GM21619 (cell line): ENCODE data around the gene NPAS3.
A peak's percentile ranks its signal among the peaks of the same experiment; 100 is the strongest.

Experiments
- ATAC-seq: cut with Tn5 transposase; IDR thresholded peaks from one replicate; pipeline ENCODE4 v1.9.1; 2021; ENCODE audit not compliant: unreplicated experiment

NPAS3 gene

DNA sequence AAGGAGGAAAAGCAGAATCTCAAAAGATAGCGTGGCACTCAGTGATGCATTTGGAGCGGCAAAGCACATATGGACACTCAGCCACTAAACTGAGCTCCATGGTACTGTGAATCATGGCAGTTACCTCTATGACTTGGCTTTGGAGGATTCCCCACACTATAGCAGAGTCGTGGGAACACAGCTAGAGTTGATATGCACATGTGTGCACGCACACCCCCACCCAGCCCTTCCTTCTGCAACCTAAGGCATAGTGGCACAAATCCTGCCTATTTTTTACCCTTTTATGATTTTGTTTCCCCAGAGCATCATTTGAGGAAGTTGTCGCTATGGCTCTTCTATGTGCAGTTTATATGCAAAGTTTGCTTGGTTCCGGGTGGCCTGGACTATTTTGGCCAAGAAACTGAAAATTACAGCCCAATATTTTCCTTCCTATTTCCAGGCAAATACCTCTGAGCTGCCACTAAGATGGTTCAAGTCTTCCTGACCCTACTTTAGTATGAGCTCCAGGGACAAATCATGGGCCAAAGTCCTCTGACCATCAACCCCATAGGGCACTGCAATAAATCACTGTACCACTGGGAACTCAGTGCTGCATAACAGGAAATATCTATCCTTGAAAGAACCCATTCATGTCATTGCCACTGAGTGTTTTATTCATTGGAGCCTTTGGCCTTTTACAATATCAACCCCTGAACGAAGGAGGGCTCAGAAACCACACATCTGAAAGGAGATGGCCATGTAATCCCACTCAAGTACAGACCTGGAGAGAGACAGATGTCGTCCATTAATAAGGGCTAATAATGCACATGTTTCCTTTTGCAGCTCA is 834.7 kb downstream of the NPAS3 start:
- ATAC-seq, result no peak

GRCh38 chr14:33774161-33774560 is 835.5 kb downstream of the NPAS3 start:
- ATAC-seq, result no peak

DNA sequence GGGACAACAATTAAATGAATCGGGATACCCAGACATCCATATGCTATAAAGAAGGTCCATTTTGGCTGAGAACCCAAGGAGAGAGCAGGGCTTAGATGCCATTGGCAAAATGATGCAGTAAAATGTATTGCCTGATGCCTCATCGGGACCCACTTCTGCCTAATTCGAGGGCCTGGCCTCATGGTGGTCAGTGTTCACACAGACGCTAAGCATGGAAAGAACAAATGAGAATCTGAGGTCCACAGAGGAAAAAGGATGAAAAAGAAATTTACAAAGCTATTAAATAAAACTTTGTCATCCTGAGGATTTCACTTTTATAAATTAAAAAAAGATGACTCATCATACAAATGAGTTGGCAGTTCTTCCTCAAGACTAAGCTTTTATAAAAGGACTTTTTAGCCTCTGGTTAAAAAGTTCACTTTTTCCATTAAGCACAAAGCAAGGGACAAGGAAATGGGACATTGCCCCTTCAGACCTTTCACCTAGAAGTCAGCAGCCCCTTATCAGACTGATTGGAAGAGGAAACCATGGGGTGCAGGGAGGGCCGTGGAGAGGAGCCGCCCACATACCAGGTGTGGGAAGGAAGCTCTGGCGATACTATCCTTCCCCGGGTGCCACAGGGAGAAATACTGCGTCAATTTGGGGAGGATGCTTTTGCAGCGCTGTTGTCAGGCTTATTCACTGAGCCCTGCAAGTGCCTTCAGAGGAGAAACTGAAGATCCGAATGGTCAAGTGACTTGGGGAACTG is 836.2 kb downstream of the NPAS3 start:
- ATAC-seq, result no peak

DNA sequence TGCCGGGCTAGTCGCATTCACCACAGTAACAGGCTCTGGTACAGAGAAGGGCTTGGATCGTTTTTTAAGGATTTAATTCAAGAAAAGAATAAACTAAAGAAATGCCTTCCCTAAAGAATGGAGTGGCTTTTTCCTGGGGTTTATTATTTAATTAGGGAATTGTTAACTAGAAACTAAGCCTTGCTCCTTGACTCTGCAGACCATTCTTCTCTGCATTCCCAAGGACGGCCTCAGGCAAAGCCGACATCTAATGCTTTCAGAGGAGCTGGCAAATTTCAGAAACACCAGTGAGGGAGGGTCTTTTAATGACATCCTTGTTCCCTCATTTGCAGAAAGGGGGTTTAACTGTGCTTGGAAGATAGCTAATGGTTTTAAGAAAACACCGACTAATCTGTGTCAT is 838.2 kb downstream of the NPAS3 start:
- no peak for ATAC-seq

GRCh38 chr14:33777681-33778080 is 839.0 kb downstream of the NPAS3 start:
- no peak for ATAC-seq

- no peak for ATAC-seq
Observed at GRCh38 chr14:33780035-33780434, 841.4 kb downstream of the NPAS3 start.

GRCh38 chr14:33781236-33781635 is 842.6 kb downstream of the NPAS3 start:
- ATAC-seq, result no peak

- ATAC-seq, result no peak
Observed at GRCh38 chr14:33782923-33783322, 844.2 kb downstream of the NPAS3 start.

DNA sequence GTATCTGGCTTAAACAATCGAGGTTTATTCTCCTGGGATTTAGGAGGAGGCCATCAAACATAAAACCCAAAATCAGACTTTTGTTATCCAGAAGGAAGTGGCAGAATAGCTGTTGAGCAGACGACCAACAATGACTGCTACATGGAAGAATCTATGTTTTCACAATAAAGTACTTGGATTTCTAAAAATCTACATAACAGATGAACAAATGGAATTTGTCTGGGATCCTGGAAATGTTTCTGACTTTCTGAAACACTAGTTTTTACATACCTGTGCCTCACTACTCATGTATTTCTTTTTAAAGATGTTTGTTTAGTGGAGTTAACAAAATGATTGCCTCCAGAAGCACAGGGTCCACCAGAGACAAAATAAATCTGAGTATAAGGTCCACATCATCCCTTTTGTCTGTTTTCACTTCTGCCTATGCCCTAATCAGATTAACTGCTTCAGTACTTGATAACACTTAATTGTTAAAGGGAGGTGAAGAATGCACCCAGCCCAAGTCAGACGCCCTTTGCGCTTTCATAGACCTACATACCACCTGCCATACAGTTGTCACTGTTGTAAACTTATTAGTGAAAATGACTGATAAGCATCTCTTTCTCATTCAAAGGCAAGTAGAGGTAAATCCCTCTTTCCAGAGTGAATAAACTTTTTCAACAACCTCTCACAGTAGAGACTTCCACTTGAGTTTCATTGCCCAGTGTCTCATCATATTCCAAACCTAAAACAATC is 847.6 kb downstream of the NPAS3 start:
- no peak for ATAC-seq

- no peak for ATAC-seq
Observed at GRCh38 chr14:33788161-33788560, 849.5 kb downstream of the NPAS3 start.

GRCh38 chr14:33790996-33791395 is 852.3 kb downstream of the NPAS3 start:
- no peak for ATAC-seq

DNA sequence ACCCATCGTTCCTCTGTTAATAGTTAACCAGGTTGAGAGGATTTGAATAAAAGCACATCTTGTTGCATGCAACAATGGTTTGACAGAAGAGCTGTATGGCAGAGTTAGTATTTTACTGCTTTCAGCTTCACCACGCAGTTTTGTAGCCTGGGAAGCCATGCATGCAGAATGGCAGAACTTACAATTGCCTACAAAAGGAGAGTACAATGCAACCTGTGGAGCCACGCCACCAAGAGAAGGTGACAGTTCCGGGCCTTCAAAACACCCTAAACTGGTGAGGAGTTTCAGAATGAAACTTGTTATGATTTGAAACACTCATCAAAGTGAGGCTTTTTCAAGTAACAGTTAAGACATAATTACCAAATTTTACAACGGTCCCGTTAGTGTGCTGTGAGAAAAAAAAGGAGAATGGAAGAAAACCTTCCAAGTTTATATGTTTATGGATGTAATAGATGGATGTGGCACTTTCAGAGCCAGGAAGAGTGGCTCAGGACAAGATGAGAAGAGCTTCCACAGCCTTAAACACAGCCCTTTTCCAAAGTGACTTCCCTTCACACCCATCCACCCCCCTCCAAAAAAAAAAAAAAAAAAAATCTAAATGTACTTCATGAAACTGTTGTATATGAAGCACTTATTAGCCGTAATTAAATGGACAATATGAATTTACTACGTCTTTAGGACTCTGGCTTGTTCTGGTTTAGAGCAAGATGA is 853.5 kb downstream of the NPAS3 start:
- ATAC-seq, result peak; percentile 70

DNA sequence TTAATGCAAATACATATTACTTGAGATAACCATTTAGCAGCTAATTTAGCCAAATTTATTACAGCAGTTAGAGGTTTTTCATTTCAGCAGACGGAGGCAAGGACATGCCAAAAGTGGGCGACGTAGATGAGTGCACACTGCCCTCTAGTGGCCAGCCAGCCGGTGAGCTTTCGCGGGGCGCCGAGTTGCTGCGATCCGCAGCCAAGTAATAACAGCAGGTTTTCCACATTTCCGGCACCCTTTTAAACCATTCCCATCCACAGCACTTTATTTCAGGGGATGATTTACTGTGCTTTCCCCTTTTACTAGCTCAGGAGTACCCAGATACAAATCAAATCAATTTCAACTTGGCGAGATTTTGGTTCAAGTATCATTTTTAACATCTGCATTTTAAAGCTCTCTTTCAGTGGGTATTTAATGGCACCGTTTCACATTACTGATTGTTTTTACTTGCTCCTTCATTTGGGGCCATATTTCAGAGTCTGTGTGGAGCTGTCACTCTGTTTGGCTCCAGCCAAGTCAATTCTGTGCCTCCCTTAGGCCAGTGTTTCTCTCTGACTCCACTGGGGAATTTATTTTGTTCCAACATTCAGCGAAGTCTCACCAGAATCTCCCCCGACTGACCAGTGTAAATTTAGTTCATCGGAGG is 854.2 kb downstream of the NPAS3 start:
- peak; percentile 35 for ATAC-seq

GRCh38 chr14:33793398-33794110 is 854.9 kb downstream of the NPAS3 start:
- ATAC-seq, result no peak

- ATAC-seq, result no peak
Observed at GRCh38 chr14:33794791-33795305, 856.2 kb downstream of the NPAS3 start.

GRCh38 chr14:33796356-33796755 is 857.7 kb downstream of the NPAS3 start:
- ATAC-seq, result no peak

DNA sequence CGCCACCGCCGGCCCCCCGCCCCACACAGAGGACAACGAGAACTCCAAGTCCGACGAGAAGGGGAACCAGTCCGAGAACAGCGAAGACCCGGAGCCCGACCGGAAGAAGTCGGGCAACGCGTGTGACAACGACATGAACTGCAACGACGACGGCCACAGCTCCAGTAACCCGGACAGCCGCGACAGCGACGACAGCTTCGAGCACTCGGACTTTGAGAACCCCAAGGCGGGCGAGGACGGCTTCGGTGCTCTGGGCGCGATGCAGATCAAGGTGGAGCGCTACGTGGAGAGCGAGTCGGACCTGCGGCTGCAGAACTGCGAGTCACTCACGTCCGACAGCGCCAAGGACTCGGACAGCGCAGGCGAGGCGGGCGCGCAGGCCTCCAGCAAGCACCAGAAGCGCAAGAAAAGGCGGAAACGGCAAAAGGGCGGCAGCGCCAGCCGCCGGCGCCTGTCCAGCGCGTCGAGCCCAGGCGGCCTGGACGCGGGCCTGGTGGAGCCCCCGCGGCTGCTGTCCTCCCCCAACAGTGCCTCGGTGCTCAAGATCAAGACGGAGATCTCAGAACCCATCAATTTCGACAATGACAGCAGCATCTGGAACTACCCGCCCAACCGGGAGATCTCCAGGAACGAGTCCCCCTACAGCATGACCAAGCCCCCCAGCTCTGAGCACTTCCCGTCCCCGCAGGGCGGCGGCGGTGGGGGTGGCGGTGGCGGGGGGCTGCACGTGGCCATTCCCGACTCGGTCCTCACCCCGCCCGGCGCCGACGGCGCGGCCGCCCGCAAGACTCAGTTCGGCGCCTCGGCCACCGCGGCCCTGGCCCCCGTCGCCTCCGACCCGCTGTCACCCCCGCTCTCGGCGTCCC is 861.3 kb downstream of the NPAS3 start:
- no peak for ATAC-seq

DNA sequence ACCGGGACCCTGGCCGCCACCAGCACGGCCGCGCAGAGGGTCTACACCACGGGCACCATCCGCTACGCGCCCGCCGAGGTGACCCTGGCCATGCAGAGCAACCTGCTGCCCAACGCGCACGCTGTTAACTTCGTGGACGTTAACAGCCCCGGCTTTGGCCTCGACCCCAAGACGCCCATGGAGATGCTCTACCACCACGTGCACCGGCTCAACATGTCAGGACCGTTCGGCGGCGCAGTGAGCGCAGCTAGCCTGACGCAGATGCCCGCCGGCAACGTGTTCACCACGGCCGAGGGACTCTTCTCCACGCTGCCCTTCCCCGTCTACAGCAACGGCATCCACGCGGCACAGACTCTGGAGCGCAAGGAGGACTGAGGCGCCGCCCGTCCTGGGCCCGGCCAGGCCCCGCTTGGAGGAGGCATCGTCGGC is 862.1 kb downstream of the NPAS3 start:
- no peak for ATAC-seq

DNA sequence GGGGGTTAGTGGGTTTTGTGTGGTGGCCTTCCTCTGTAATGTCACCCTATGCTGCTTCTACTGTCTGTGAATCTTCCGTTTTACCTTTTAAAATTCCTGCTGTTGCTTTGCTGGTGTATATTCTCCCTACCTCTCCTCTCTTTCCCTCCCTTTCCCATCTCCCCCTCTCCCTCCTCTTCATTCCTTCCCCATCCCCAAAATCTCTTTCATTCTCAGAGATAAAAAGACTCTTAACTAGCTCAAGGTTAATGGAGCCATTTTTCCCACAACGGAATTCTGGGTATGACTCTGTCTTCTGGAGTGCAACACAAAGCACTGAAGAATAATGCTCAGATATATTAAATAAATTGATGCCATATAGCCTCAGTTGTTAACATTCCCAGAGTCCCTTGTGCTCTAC is 864.1 kb downstream of the NPAS3 start:
- ATAC-seq, result no peak
